GM12878 (cell line): Measurements from ENCODE around the gene RAB7B. TPM values are rescaled to one million over a fixed set of nuclear protein-coding genes. Genes with fewer than 3 reads are reported as not detected.

ENCODE experiments used
- ATAC-seq: fragments of 200-7000 bp; cut with Tn5 transposase; 3 replicates; pipeline ENCODE4 v1.9.1; 2020; ENCODE audit warnings: mild to moderate bottlenecking, moderate library complexity
- BruUV-seq: library from RNA; stranded (reverse); fragments of 400-500 nt; replicated peaks from 2 replicates; lab custom pipeline; 2021; lab: Mats Ljungman, UMichigan
- CTCF ChIA-PET: fragments of 300-600 bp; sonication (Branson Sonifier 250); formaldehyde crosslinking; extraction: SDS; loops from one replicate; lab custom pipeline; 2021; ENCODE audit warnings: inconsistent platforms; lab: Yijun Ruan, JAX
- POLR2A ChIA-PET: fragments of 350-600 bp; formaldehyde crosslinking; extraction: SDS; loops from one replicate; lab custom pipeline; 2021; ENCODE audit warnings: inconsistent platforms; lab: Charles Lee
- RAD21 ChIA-PET: fragments of 300-600 bp; sonication (Branson Sonifier 250); formaldehyde crosslinking; loops from one replicate; lab custom pipeline; 2023; ENCODE audit warnings: antibody characterized with exemption; ENCODE audit not compliant: unreplicated experiment; lab: Charles Lee
- SMC1A ChIA-PET: fragments of 300-600 bp; sonication (Branson Sonifier 250); formaldehyde crosslinking; loops from one replicate; lab custom pipeline; 2023; ENCODE audit not compliant: unreplicated experiment, uncharacterized antibody; lab: Charles Lee
- DNase-seq: peaks from one replicate; pipeline ENCODE4 v3.0.0-alpha.2; 2011; ENCODE audit warnings: low read depth, low spot score
- FAIRE-seq: peaks from 3 replicates; lab custom pipeline; 2011; peaks lifted over from hg19 to GRCh38; lab: Jason Lieb, UNC
- H2AFZ ChIP-seq: 2 replicates; pipeline ENCODE4 v1.6.0; 2011; ENCODE audit warnings: low read depth, low read length, control low read depth; ENCODE audit not compliant: control insufficient read depth
- H3K27ac ChIP-seq: 2 replicates; pipeline ENCODE4 v1.5.1; 2011; ENCODE audit warnings: control low read depth; ENCODE audit not compliant: control insufficient read depth, insufficient read depth
- H3K27me3 ChIP-seq, 2 experiments: replicated peaks in 1 of 2; 2 replicates each; pipeline versions ENCODE4 v1.6.0 to v1.6.1; 2011; ENCODE audit warnings: low read length in 1 of 2; ENCODE audit not compliant: control insufficient read depth in 2 of 2, insufficient read depth in 2 of 2
- H3K36me3 ChIP-seq, 2 experiments: 2 replicates each; pipeline ENCODE4 v1.5.1; 2011; ENCODE audit warnings: low read length in 1 of 2; ENCODE audit not compliant: control insufficient read depth in 2 of 2, insufficient read depth in 2 of 2
- H3K4me1 ChIP-seq: 2 replicates; pipeline ENCODE4 v1.6.1; 2011; ENCODE audit warnings: mild to moderate bottlenecking, low read length, moderate library complexity, mixed read lengths; ENCODE audit not compliant: control insufficient read depth, insufficient read depth
- H3K4me2 ChIP-seq: 2 replicates; pipeline ENCODE4 v1.6.0; 2011; ENCODE audit warnings: control low read depth; ENCODE audit not compliant: control insufficient read depth, insufficient read depth
- H3K4me3 ChIP-seq: fragments of 200-600 bp; sonication (generic); 2 replicates; pipeline ENCODE4 v1.5.1; 2016
- H3K79me2 ChIP-seq: 2 replicates; pipeline ENCODE4 v1.6.0; 2011; ENCODE audit warnings: low read length; ENCODE audit not compliant: control insufficient read depth, insufficient read depth
- H3K9ac ChIP-seq: 2 replicates; pipeline ENCODE4 v1.8.0; 2011; ENCODE audit warnings: low read length, control low read depth, mixed read lengths; ENCODE audit not compliant: control insufficient read depth, insufficient read depth
- H3K9me3 ChIP-seq: replicated peaks from 3 replicates; pipeline ENCODE4 v1.5.1; 2011; ENCODE audit warnings: mild to moderate bottlenecking, low read length; ENCODE audit not compliant: control insufficient read depth, insufficient read depth
- H4K20me1 ChIP-seq: 2 replicates; pipeline ENCODE4 v1.6.0; 2011; ENCODE audit not compliant: control insufficient read depth, insufficient read depth
- BMI1 ChIP-seq: fragments of 450-650 bp; IDR thresholded peaks from 2 replicates; pipeline ENCODE4 v1.6.1; 2016; ENCODE audit warnings: mild to moderate bottlenecking, moderate library complexity, borderline replicate concordance
- HDAC2 ChIP-seq: fragments of 200-600 bp; sonication (generic); IDR thresholded peaks from 2 replicates; pipeline ENCODE4 v1.6.1; 2017
- RAD21 ChIP-seq: IDR thresholded peaks from 2 replicates; pipeline ENCODE4 v1.6.1; 2011; ENCODE audit warnings: mild to moderate bottlenecking, low read depth, low read length, moderate library complexity; ENCODE audit not compliant: insufficient read depth
- ZBED1 ChIP-seq: IDR thresholded peaks from 2 replicates; pipeline ENCODE4 v1.6.1; 2016; ENCODE audit warnings: borderline replicate concordance
- whole genome bisulfite sequencing: methylation state at CpG from one replicate; pipeline ENCODE4 v1.1.6; 2016; ENCODE audit warnings: low lambda C conversion rate; ENCODE audit not compliant: insufficient replicate concordance, insufficient coverage; ENCODE audit errors: missing lambda C conversion rate; 5-methylcytosine and 5-hydroxymethylcytosine counted together
- in situ Hi-C: fragments of 300-500 bp; cut with MboI; formaldehyde crosslinking; loops from 9 replicates; pipeline ENCODE4 v1.14.3; 2018; ENCODE audit warnings: mixed read lengths
- intact Hi-C: fragments of 100-400 bp; cut with micrococcal nuclease; formaldehyde crosslinking; loops from one replicate; pipeline ENCODE4 v1.14.2; 2022; ENCODE audit not compliant: unreplicated experiment
- polyA plus RNA-seq, 11 experiments: library from polyadenylated mRNA; depleted of rRNA in 4 of 11; unstranded in 6 of 11; stranded (reverse) in 5 of 11; fragments of >200 nt; fragmentation: Nextera tagmentation in 4 of 11; fragmentation: Illumina TruSeq in 1 of 11; extraction: Ambion mirVana in 4 of 11; extraction: Trizol in 1 of 11; gene quantifications; 1 replicate in 1 of 11; 2 replicates in 10 of 11; pipeline versions ENCODE4 v1.2.1 to v1.2.3, GENCODE V29; 2011 to 2016; ENCODE audit warnings: inconsistent platforms in 2 of 11, missing spikeins in 2 of 11, low read depth in 1 of 11
- total RNA-seq, 4 experiments: library from RNA; depleted of rRNA in 3 of 4; stranded (reverse); fragments of >200 nt in 3 of 4; fragmentation: Illumina TruSeq in 1 of 4; extraction: Trizol in 1 of 4; gene quantifications; 2 replicates each; pipeline versions ENCODE4 v1.2.1 to v1.2.3, GENCODE V29; 2013 to 2021
- TF ChIP-seq, protein P1 (sequence below): fragments of 150-350 bp; IDR thresholded peaks from 2 replicates; pipeline ENCODE4 v1.6.1; 2014; ENCODE audit warnings: mild to moderate bottlenecking, low read depth, low read length
- TF ChIP-seq, protein P2 (sequence below): IDR thresholded peaks from 2 replicates; pipeline ENCODE4 v1.6.1; 2011; ENCODE audit warnings: low read depth, low read length, improper control_type of control experiment, borderline replicate concordance

RAB7B gene
- total and polyA plus RNA-seq, 10 of the 15 experiments (the other 5 are each of a cell fraction or from before 2014, with no cell fraction given) = 0.09 TPM; not detected in 9

DNA sequence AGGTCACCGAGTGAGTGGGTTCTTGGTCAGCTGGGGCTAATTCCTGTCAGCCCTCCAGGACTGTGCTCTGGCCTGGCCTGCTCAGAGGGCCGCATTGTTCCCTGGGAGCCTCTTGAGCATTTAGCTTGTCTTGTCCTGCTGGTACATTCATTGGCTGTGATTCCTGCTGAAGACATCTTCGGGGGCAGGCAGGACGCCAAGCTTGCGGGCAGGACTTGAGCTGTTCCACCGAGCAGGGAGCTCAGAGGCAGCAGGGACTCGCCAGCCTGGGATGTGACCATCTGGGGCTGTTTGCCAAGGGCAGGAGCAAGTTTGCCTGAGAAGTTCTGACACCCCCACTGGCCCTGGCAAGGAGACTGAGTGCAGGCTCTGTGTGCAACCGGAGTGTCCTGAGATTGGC, 52.9 kb downstream of the RAB7B start:
- peaks cover 0 to 2% of the 10 kb centered on the region in 2 experiments; a peak in 1 of 4 replicates for H3K27me3 ChIP-seq
- ATAC-seq (no peak), DNase-seq (no peak), FAIRE-seq (no peak)
- no peaks in the 10 kb centered on the region for H3K9me3 ChIP-seq
- 40% methylated on average over 8 of the region's 8 CpGs for WGBS
- H3K79me2 ChIP-seq = no peaks in the 10 kb centered on the region
- BruUV-seq = no TSS peak
- H3K4me3 ChIP-seq = no peak overlapping the region
- intact Hi-C loops = no loop called here
- no peak overlapping the region for H2AFZ ChIP-seq
- ChIA-PET CTCF (interaction anchor here (0.9 to 1.6 kb wide), 2 partner anchors 10 to 27 kb away, joined by 3 read pairs; no protein-coding TSS in a partner anchor), SMC1A (interaction anchor here (0.9 kb wide), 1 partner anchor 28 kb away, joined by 3 read pairs; no protein-coding TSS in a partner anchor), RAD21 (interaction anchor here (1.1 kb wide), 1 partner anchor 27 kb away, joined by 4 read pairs; no protein-coding TSS in a partner anchor), POLR2A (no interaction called here)
- in situ Hi-C loops = no loop called here
- no peaks in the 10 kb centered on the region for H4K20me1 ChIP-seq
- H3K4me2 ChIP-seq = no peak overlapping the region
- H3K4me1 ChIP-seq = no peaks in the 10 kb centered on the region
- TF ChIP-seq RAD21 (no peak), ZBED1 (no peak), BMI1 (no peak), HDAC2 (no peak)
- TF ChIP-seq, protein P1, sequence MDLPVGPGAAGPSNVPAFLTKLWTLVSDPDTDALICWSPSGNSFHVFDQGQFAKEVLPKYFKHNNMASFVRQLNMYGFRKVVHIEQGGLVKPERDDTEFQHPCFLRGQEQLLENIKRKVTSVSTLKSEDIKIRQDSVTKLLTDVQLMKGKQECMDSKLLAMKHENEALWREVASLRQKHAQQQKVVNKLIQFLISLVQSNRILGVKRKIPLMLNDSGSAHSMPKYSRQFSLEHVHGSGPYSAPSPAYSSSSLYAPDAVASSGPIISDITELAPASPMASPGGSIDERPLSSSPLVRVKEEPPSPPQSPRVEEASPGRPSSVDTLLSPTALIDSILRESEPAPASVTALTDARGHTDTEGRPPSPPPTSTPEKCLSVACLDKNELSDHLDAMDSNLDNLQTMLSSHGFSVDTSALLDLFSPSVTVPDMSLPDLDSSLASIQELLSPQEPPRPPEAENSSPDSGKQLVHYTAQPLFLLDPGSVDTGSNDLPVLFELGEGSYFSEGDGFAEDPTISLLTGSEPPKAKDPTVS = no peak
- TF ChIP-seq, protein P2, sequence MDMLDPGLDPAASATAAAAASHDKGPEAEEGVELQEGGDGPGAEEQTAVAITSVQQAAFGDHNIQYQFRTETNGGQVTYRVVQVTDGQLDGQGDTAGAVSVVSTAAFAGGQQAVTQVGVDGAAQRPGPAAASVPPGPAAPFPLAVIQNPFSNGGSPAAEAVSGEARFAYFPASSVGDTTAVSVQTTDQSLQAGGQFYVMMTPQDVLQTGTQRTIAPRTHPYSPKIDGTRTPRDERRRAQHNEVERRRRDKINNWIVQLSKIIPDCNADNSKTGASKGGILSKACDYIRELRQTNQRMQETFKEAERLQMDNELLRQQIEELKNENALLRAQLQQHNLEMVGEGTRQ = no peak
- H3K9ac ChIP-seq = no peak overlapping the region
- H3K36me3 ChIP-seq = no peaks in the 10 kb centered on the region
- H3K27ac ChIP-seq = no peak overlapping the region
